ENCODE data around the gene PDZRN4.
"Not testable (repeated sequence)": the region's sequence is repeated elsewhere in the genome, so short reads cannot be mapped to it uniquely, and the experiment has no call there.

- not testable (repeated sequence) for TF ChIP-seq EP300, CTCF, POLR2AphosphoS5 (IDR thresholded peaks at IDR 0.05)
Observed at GRCh38 chr12:41179507-41179906, 8.6 kb upstream of the PDZRN4 start.

Data from stomach (tissue), 4 donors.